Mucosa of descending colon (tissue), 3 donors: ENCODE measurements around the gene SCG3. TPM values are rescaled to one million over a fixed set of nuclear protein-coding genes. Genes with fewer than 3 reads are reported as not detected.

Experiments
- ATAC-seq: fragments of 200-7000 bp; cut with Tn5 transposase; one replicate; pipeline ENCODE4 v1.9.1; 2020; ENCODE audit warnings: mild to moderate bottlenecking, moderate library complexity
- DNase-seq, 3 donors: peaks; one replicate each; pipeline ENCODE4 v3.0.0-alpha.2; 2020
- H3K36me3 ChIP-seq: fragments of 200-600 bp; one replicate; pipeline ENCODE4 v1.8.0; 2021; ENCODE audit warnings: low read depth, mild to moderate bottlenecking
- H3K4me1 ChIP-seq: fragments of 200-600 bp; one replicate; pipeline ENCODE4 v1.8.0; 2021; ENCODE audit warnings: low read depth, mild to moderate bottlenecking
- H3K4me3 ChIP-seq: fragments of 200-600 bp; one replicate; pipeline ENCODE4 v1.8.0; 2021; ENCODE audit warnings: mild to moderate bottlenecking
- H3K9me3 ChIP-seq: fragments of 200-600 bp; one replicate; pipeline ENCODE4 v1.8.0; 2021; ENCODE audit warnings: mild to moderate bottlenecking
- CTCF ChIP-seq: fragments of 200-600 bp; IDR thresholded peaks from one replicate; pipeline ENCODE4 v1.8.0; 2022; ENCODE audit warnings: antibody characterized with exemption, mild to moderate bottlenecking
- intact Hi-C, 2 donors: fragments of 100-400 bp; cut with DNase I in 1 of 2; cut with micrococcal nuclease in 1 of 2; formaldehyde crosslinking; loops; one replicate each; pipeline versions ENCODE4 v1.11.0 to v1.11.1; 2022; cut with DNase I, micrococcal nuclease
- total RNA-seq, 3 donors: library from RNA; stranded (reverse); fragmentation: NEBNext Ultra II Directional in 2 of 3; extraction: Animal tissue kit (Norgen Biotek cat#: 25700) in 2 of 3; gene quantifications; one replicate each; pipeline versions ENCODE4 v1.2.1 to v1.2.4, GENCODE V29; 2021 to 2023
- donor health status: DM: no; HTN: no; CAD: no; lungs with moderate emphysema.
- donor health status: DM: no; HTN: no; CAD: no.
- donor health status: DM: no; HTN: yes; CAD: no.

Gene SCG3
- total RNA-seq, 3 donors from 2014 or later: 0.78 to 3.3 (median 0.89) TPM

- no peaks in the 10 kb centered on the region for H3K9me3 ChIP-seq
- DNase-seq (no peak), ATAC-seq (no peak)
- no peak overlapping the region for H3K4me3 ChIP-seq
- H3K36me3 ChIP-seq: no peaks in the 10 kb centered on the region
- H3K4me1 ChIP-seq: no peaks in the 10 kb centered on the region
- no peak for TF ChIP-seq CTCF
- intact Hi-C loops: no loop called here
Observed at GRCh38 chr15:51677021-51677420, 4.3 kb upstream of the SCG3 start.

GRCh38 chr15:51677452-51677851 is 3.9 kb upstream of the SCG3 start:
- H3K4me3 ChIP-seq: no peak overlapping the region
- no peaks in the 10 kb centered on the region for H3K9me3 ChIP-seq
- no peak for TF ChIP-seq CTCF
- H3K36me3 ChIP-seq: no peaks in the 10 kb centered on the region
- H3K4me1 ChIP-seq: no peaks in the 10 kb centered on the region
- DNase-seq: no peak
- intact Hi-C loops: no loop called here
- ATAC-seq: no peak

GRCh38 chr15:51678096-51678495 is 3.2 kb upstream of the SCG3 start:
- intact Hi-C loops: no loop called here

GRCh38 chr15:51680321-51680720 is 982 bp upstream of the SCG3 start:
- no peaks in the 10 kb centered on the region for H3K9me3 ChIP-seq
- ATAC-seq: no peak
- H3K36me3 ChIP-seq: no peaks in the 10 kb centered on the region
- DNase-seq: no peak
- intact Hi-C loops: no loop called here
- no peaks in the 10 kb centered on the region for H3K4me1 ChIP-seq
- TF ChIP-seq CTCF: no peak
- no peak overlapping the region for H3K4me3 ChIP-seq

More at GRCh38 chr15:51678096-51678495, 3.2 kb upstream of the SCG3 start:
- no peaks in the 10 kb centered on the region for H3K36me3 ChIP-seq
- no peak for DNase-seq
- ATAC-seq: no peak
- no peak for TF ChIP-seq CTCF
- no peak overlapping the region for H3K4me3 ChIP-seq
- no peaks in the 10 kb centered on the region for H3K4me1 ChIP-seq
- no peaks in the 10 kb centered on the region for H3K9me3 ChIP-seq

- H3K4me3 ChIP-seq: no peak overlapping the region
- no peak for TF ChIP-seq CTCF
- H3K36me3 ChIP-seq: no peaks in the 10 kb centered on the region
- DNase-seq (no peak), ATAC-seq (no peak)
- intact Hi-C loops: no loop called here
- H3K9me3 ChIP-seq: no peaks in the 10 kb centered on the region
- no peaks in the 10 kb centered on the region for H3K4me1 ChIP-seq
Observed at GRCh38 chr15:51687565-51687964, 6.3 kb downstream of the SCG3 start.

- H3K36me3 ChIP-seq: no peaks in the 10 kb centered on the region
- DNase-seq: no peak
- TF ChIP-seq CTCF: no peak
- H3K9me3 ChIP-seq: no peaks in the 10 kb centered on the region
- no peaks in the 10 kb centered on the region for H3K4me1 ChIP-seq
- no peak overlapping the region for H3K4me3 ChIP-seq
- intact Hi-C loops: no loop called here
- ATAC-seq: no peak
Observed at GRCh38 chr15:51688863-51689262, 7.6 kb downstream of the SCG3 start.
